Measurements from ENCODE around the gene GKN2. TPM values are rescaled to one million over a fixed set of nuclear protein-coding genes. Genes with fewer than 3 reads are reported as not detected.
A peak's percentile ranks its signal among the peaks of the same experiment; 100 is the strongest.

GKN2 gene
- total RNA-seq (100 to 1,000 TPM; 130 to 181 TPM), polyA plus RNA-seq (ENCODE audit: insufficient read length in 6 of 6) (1 to 10 TPM; 1.1 to 2.9 (median 1.4) TPM)
- long read RNA-seq, donor 1, partial matches to known transcripts = 0 of 1 reads
- long read RNA-seq, donor 1, other reads (novel, unspliced or antisense) = 0 of 1 reads
- long read RNA-seq, donor 2, partial matches to known transcripts = 0 of 1 reads
- long read RNA-seq, donor 2, other reads (novel, unspliced or antisense) = 0 of 1 reads
- long read RNA-seq, donor 3 = 0 reads
- long read RNA-seq, donor 4, transcript GKN2-201 (6 exons, 800 nt) = major isoform, 97 of 102 reads
- long read RNA-seq, donor 4, partial matches to known transcripts = 0 of 102 reads
- long read RNA-seq, donor 4, other reads (novel, unspliced or antisense) = 2 of 102 reads
- long read RNA-seq, donor 5 = 0 reads
- long read RNA-seq, donor 6 = 0 reads
- long read RNA-seq, donor 7, partial matches to known transcripts = 0 of 1 reads
- long read RNA-seq, donor 7, other reads (novel, unspliced or antisense) = 0 of 1 reads
- long read RNA-seq, donor 8, partial matches to known transcripts = 0 of 1 reads
- long read RNA-seq, donor 8, other reads (novel, unspliced or antisense) = 0 of 1 reads
- long read RNA-seq, donor 9 = 0 reads
- long read RNA-seq, donor 10, transcript GKN2-201 (6 exons, 800 nt) = major isoform, 103 of 108 reads
- long read RNA-seq, donor 10, partial matches to known transcripts = 3 of 108 reads
- long read RNA-seq, donor 10, other reads (novel, unspliced or antisense) = 2 of 108 reads
- long read RNA-seq, donor 11 = 0 reads
- long read RNA-seq, donor 12, partial matches to known transcripts = 0 of 4 reads
- long read RNA-seq, donor 12, other reads (novel, unspliced or antisense) = 0 of 4 reads

- Histone ChIP-seq H3K4me1 (no peaks in the 10 kb centered on the region), H3K4me3 (peak within 1 kb of the TSS; percentile 18 to 34), H3K9me3 (no peaks in the 10 kb centered on the region), H3K36me3 (no peaks in the 10 kb centered on the region), H3K27me3 (no peaks in the 10 kb centered on the region), H3K27ac (peak within 1 kb of the TSS in 1 of 2 donors; percentile 53)
- intact Hi-C loops (cut with DNase I) = no loop called here
- ATAC-seq (peak; percentile 77), DNase-seq (no peak)
- no peak for TF ChIP-seq CTCF (IDR thresholded peaks at IDR 0.05)
Measured at GRCh38 chr2:68952887-68953521, at the start of gene GKN2. TSS of gene GKN2 (minus strand) at chr2:68952893. CDS start at chr2:68952861, 32 bp downstream.

GRCh38 chr2:69001879-69002278 is 49.2 kb upstream of the GKN2 start:
- H3K27me3 ChIP-seq = no peaks in the 10 kb centered on the region
- no peak for TF ChIP-seq CTCF (IDR thresholded peaks at IDR 0.05)
- DNase-seq (no peak), ATAC-seq (no peak)
- peaks cover 0 to 14% of the 10 kb centered on the region in 2 donors for H3K9me3 ChIP-seq
- H3K4me1 ChIP-seq = no peaks in the 10 kb centered on the region
- H3K36me3 ChIP-seq = no peaks in the 10 kb centered on the region
- H3K4me3 ChIP-seq = no peak overlapping the region
- H3K27ac ChIP-seq = no peak overlapping the region
- intact Hi-C loops (cut with DNase I) = no loop called here

GRCh38 chr2:68997401-68997800 is 44.7 kb upstream of the GKN2 start:
- TF ChIP-seq CTCF (IDR thresholded peaks at IDR 0.05) = no peak

GRCh38 chr2:68995916-68996315 is 43.2 kb upstream of the GKN2 start:
- Histone ChIP-seq H3K27me3 (no peaks in the 10 kb centered on the region), H3K36me3 (no peaks in the 10 kb centered on the region), H3K4me1 (no peaks in the 10 kb centered on the region), H3K9me3 (peaks cover 0 to under 1% of the 10 kb centered on the region in 2 donors), H3K4me3 (no peak overlapping the region), H3K27ac (no peak overlapping the region)
- intact Hi-C loops (cut with DNase I) = no loop called here
- DNase-seq (no peak), ATAC-seq (no peak)
- no peak for TF ChIP-seq CTCF (IDR thresholded peaks at IDR 0.05)

More at GRCh38 chr2:68997401-68997800, 44.7 kb upstream of the GKN2 start:
- Histone ChIP-seq H3K9me3 (peaks cover 0 to 14% of the 10 kb centered on the region in 2 donors), H3K4me3 (no peak overlapping the region), H3K4me1 (no peaks in the 10 kb centered on the region), H3K36me3 (no peaks in the 10 kb centered on the region), H3K27me3 (no peaks in the 10 kb centered on the region), H3K27ac (no peak overlapping the region)
- ATAC-seq (no peak), DNase-seq (no peak)
- intact Hi-C loops (cut with DNase I) = no loop called here
